Nephron progenitor cell (in vitro differentiated cells): ENCODE results near the gene HMX2.
A peak's percentile ranks its signal among the peaks of the same experiment; 100 is the strongest.

Experiments used
- DNase-seq: peaks from one replicate; pipeline ENCODE4 v3.0.0; 2021
- H3K27ac Mint-ChIP-seq: 2 replicates; pipeline ENCODE4 v1.8.0; 2021; ENCODE audit warnings: mild to moderate bottlenecking, moderate library complexity, mixed read lengths
- H3K27me3 Mint-ChIP-seq: 2 replicates; pipeline ENCODE4 v1.8.0; 2021; ENCODE audit warnings: mild to moderate bottlenecking, low read depth, mixed read lengths; ENCODE audit not compliant: poor library complexity
- H3K36me3 Mint-ChIP-seq: 2 replicates; pipeline ENCODE4 v1.8.0; 2021; ENCODE audit warnings: low read depth, mixed read lengths
- H3K4me1 Mint-ChIP-seq: 2 replicates; pipeline ENCODE4 v1.8.0; 2021; ENCODE audit warnings: mixed read lengths
- H3K4me3 Mint-ChIP-seq: 2 replicates; pipeline ENCODE4 v1.8.0; 2021; ENCODE audit warnings: mild to moderate bottlenecking, moderate library complexity, mixed read lengths
- H3K9me3 Mint-ChIP-seq: 2 replicates; pipeline ENCODE4 v1.8.0; 2021; ENCODE audit warnings: mild to moderate bottlenecking, moderate library complexity, mixed read lengths
- TF ChIP-seq, protein P1 (sequence below): fragments of 200-600 bp; sonication (generic); IDR thresholded peaks from 2 replicates; pipeline ENCODE4 v1.5.0; 2021; ENCODE audit warnings: antibody characterized with exemption

HMX2 gene

DNA sequence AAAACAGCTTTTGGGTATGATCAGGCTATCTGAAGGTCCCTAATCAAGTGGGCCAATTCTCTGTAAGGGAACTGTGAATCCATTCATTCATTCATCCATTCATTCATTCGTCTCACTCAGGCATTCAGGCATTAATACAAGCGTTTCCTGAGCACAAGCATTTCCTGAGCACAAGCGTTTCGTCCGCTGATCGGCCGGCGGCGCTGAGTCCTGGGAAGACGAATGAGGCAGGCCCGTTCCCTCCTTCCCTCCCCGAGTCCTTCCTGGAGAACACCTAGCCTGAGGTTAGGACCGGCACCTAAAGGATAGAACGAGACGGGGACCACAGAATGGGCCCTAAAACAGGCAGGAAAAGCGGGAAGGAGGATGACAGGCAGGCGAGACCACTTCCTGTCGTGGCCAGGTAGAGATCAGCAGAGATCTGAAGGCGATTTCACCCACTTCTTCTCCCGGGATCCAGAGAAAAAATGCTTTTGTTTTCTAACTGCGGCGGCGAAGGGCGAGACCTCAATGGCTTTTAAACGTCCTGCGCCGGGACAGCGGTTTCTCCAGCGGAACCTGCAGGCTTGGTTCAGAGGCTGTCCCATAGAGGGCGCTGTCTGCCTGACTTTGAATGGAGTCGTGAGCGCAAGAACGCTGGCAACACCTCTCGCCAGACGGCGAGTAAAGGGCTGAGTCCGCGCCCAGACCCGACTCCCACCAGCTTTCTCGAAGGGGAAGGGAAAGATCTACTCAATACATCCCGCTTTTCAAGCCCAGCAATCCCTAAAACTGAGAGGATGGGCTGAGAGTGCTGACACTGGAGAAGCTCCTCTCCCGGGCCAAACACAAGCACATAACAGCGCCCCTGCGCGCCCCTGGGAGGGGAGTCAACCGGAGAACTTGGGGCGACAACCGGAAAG is 15.1 kb upstream of the HMX2 start:
- H3K4me3 Mint-ChIP-seq, result peak overlapping the region; percentile 76
- no peak overlapping the region for H3K27ac Mint-ChIP-seq
- H3K9me3 Mint-ChIP-seq, result peaks cover 5% of the 10 kb centered on the region
- TF ChIP-seq, protein P1, sequence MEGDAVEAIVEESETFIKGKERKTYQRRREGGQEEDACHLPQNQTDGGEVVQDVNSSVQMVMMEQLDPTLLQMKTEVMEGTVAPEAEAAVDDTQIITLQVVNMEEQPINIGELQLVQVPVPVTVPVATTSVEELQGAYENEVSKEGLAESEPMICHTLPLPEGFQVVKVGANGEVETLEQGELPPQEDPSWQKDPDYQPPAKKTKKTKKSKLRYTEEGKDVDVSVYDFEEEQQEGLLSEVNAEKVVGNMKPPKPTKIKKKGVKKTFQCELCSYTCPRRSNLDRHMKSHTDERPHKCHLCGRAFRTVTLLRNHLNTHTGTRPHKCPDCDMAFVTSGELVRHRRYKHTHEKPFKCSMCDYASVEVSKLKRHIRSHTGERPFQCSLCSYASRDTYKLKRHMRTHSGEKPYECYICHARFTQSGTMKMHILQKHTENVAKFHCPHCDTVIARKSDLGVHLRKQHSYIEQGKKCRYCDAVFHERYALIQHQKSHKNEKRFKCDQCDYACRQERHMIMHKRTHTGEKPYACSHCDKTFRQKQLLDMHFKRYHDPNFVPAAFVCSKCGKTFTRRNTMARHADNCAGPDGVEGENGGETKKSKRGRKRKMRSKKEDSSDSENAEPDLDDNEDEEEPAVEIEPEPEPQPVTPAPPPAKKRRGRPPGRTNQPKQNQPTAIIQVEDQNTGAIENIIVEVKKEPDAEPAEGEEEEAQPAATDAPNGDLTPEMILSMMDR, result peak; percentile 92
- peaks cover 21% of the 10 kb centered on the region for H3K4me1 Mint-ChIP-seq
- peak; percentile 93 for DNase-seq
- H3K36me3 Mint-ChIP-seq, result no peaks in the 10 kb centered on the region
- H3K27me3 Mint-ChIP-seq, result peaks cover 100% of the 10 kb centered on the region

DNA sequence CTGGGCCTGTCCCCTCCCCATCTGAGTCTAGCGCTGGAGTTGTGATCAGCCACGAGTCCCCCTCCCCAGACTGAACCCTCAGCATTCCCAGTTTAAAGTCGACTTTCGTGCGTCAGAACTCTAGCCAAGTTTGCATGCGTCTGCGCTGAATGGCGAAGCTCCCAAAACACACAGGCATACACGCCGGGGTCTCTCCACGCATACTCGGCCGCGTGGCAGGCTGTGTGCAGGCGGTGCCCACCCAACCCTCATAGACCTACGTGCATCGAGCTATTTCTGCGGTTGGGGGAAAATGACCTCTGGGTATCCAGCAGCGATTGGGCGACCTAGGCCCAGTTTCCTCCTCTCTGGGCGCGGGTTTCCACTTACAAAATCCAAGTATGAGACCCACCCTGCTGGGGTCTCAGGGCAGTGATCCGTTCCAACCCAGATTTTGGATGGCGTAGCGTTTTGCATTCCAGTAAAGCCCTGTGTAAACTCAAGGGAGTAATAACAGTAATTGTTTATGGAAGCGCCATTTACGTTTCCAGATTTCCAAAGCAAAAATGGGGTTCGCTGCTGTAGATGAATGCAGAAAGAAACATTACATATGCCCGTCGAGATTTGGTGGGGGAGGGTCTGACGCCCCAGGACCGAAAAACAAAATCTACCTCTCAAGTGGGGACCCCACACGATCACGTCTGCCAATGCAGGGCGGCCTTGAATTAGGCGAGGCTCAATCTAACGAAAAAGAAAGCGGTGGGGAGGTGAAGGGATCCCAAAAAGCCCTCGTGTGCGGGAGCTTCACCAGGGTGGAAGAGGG is 14.2 kb upstream of the HMX2 start:
- no peaks in the 10 kb centered on the region for H3K36me3 Mint-ChIP-seq
- peaks cover 21% of the 10 kb centered on the region for H3K4me1 Mint-ChIP-seq
- TF ChIP-seq, protein P1, result no peak
- peak overlapping the region; percentile 54 for H3K4me3 Mint-ChIP-seq
- DNase-seq, result no peak
- H3K9me3 Mint-ChIP-seq, result no peaks in the 10 kb centered on the region
- H3K27ac Mint-ChIP-seq, result no peak overlapping the region
- peaks cover 100% of the 10 kb centered on the region for H3K27me3 Mint-ChIP-seq

DNA sequence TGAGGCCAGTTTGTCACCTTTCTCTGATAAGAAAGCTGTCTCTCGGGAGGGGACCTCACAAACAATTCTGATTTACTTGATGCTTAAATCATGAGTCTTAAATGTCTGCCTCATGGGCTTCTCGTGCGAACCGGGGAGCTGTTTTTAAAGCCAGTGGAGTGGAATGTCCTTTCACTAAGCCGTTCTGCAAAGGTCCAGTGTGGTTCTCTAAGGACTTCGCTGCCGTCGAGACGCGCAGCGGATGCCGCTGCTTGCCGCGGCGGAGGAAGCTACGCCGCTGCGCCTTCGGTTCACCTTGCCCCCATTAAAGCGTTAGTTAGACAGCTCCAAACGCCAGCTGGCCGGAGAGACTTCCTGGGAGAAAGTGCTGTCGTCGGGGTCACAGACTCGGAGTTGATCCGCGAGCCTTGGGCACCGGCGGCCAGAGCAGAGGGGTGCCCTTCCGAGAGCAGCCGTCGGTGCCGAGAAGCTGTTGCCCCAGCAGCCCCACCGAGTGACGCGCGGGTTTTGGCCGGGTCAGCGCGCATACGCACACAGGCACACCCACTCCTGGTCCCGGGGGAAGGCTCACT is 13.5 kb upstream of the HMX2 start:
- H3K9me3 Mint-ChIP-seq, result no peaks in the 10 kb centered on the region
- peaks cover 25% of the 10 kb centered on the region for H3K4me1 Mint-ChIP-seq
- TF ChIP-seq, protein P1, result no peak
- H3K4me3 Mint-ChIP-seq, result no peak overlapping the region
- no peaks in the 10 kb centered on the region for H3K36me3 Mint-ChIP-seq
- DNase-seq, result peak; percentile 44
- H3K27me3 Mint-ChIP-seq, result peaks cover 100% of the 10 kb centered on the region
- no peak overlapping the region for H3K27ac Mint-ChIP-seq

DNA sequence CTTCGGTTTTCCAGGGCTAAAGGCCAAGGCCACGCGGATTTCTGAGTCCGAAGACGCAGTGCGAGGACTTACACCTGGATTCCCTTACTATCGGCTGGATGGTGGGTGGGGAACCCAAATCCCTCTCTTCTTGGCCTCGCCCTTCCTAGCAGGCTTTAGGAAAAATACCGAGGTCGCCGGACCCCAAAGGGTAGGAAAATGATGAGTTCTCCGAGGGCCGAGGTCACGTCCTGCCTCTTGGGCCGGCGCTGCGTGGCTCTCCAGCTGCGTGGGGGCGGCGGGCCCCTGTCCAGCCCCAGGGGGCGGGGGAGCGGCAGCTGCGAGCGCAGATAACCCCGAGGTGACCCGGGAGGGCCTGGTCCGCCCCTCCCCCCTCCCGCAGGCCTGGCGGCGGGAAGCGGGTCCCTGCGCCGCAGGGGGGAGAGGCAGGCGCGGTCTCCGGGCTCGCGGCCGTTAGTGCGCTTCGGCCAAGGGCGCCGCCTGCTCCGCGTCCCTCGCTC is 13.0 kb upstream of the HMX2 start:
- no peaks in the 10 kb centered on the region for H3K9me3 Mint-ChIP-seq
- H3K4me1 Mint-ChIP-seq, result peaks cover 29% of the 10 kb centered on the region
- TF ChIP-seq, protein P1, result no peak
- H3K27me3 Mint-ChIP-seq, result peaks cover 100% of the 10 kb centered on the region
- no peak overlapping the region for H3K4me3 Mint-ChIP-seq
- H3K27ac Mint-ChIP-seq, result no peak overlapping the region
- no peaks in the 10 kb centered on the region for H3K36me3 Mint-ChIP-seq
- DNase-seq, result peak; percentile 44

DNA sequence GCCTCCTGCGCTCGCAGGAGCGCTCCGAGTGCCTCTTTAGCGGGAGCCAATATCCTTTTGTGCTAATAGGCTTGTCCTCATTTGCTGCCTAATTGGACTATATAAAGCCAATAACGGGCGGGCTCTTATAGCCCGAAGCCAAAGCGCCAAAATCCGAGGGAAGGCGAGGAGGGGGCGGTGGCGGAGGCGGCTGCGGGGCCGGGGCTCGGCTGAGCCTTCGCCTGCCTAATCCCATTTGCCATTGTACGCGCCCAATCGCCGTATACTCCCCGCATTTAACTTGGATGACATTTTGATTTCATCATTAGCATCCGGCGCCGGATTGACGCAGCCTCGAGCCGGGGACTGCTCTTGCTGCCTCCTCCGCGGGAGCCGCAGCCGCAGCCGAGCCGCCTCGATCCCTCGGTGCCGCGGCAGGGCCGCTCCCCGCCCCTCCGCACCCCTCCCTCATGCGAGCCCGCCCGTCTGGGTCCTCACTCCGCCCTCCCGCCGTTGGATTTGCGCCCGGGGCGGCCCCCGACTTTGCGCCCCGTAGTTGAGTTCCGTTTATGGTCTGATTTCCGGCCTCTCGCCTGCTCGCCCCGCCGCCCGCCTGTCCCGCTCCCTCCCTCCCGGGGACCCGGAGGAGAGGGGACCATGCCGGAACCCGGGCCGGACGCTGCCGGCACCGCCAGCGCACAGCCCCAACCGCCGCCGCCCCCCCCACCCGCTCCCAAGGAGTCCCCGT is 12.4 kb upstream of the HMX2 start, which contains the start of gene HMX3:
HMX3 (plus strand) TSS at position 556 of the 727 bp plus-strand sequence; CDS start at position 637, 81 bp downstream.
- DNase-seq, result peak; percentile 38
- Mint-ChIP-seq H3K4me3 (peak within 1 kb of the TSS; percentile 45), H3K4me1 (peaks cover 29% of the 10 kb centered on the region), H3K27ac (no peak within 1 kb of the TSS), H3K27me3 (peaks cover 100% of the 10 kb centered on the region), H3K9me3 (no peaks in the 10 kb centered on the region), H3K36me3 (no peaks in the 10 kb centered on the region)
- TF ChIP-seq, protein P1, result no peak
